Mammary epithelial cell (primary cell): ENCODE measurements around the gene GCC2.

ENCODE experiments used
- CTCF ChIP-seq, 2 donors: IDR thresholded peaks in 1 of 2; conservative IDR thresholded peaks in 1 of 2; 2 replicates each; pipeline ENCODE4 v1.5.1; 2011 to 2012; ENCODE audit warnings: inconsistent platforms in 2 of 2, low read length in 2 of 2, mild to moderate bottlenecking in 2 of 2, control low read depth in 1 of 2, low read depth in 1 of 2; ENCODE audit not compliant: insufficient read depth in 1 of 2; ENCODE audit errors: extremely low read depth in 1 of 2
- EZH2 ChIP-seq: IDR thresholded peaks from 2 replicates; pipeline ENCODE4 v1.6.1; 2012; ENCODE audit warnings: low read length, inconsistent platforms, borderline replicate concordance

- TF ChIP-seq CTCF (conservative IDR thresholded peaks at IDR 0.05 in 1 of 2, IDR thresholded peaks at IDR 0.05 in 1 of 2; ENCODE audit: extremely low read depth in 1 of 2, insufficient read depth in 1 of 2, low read depth in 1 of 2, low read length in 2 of 2) (no peak), EZH2 (no peak)
Measured at GRCh38 chr2:108407864-108408729, 40.9 kb upstream of the GCC2 start.
